ENCODE data around the gene RAD51D.
"Not testable (repeated sequence)": the region's sequence is repeated elsewhere in the genome, so short reads cannot be mapped to it uniquely, and the experiment has no call there.

The RAD51D gene

DNA sequence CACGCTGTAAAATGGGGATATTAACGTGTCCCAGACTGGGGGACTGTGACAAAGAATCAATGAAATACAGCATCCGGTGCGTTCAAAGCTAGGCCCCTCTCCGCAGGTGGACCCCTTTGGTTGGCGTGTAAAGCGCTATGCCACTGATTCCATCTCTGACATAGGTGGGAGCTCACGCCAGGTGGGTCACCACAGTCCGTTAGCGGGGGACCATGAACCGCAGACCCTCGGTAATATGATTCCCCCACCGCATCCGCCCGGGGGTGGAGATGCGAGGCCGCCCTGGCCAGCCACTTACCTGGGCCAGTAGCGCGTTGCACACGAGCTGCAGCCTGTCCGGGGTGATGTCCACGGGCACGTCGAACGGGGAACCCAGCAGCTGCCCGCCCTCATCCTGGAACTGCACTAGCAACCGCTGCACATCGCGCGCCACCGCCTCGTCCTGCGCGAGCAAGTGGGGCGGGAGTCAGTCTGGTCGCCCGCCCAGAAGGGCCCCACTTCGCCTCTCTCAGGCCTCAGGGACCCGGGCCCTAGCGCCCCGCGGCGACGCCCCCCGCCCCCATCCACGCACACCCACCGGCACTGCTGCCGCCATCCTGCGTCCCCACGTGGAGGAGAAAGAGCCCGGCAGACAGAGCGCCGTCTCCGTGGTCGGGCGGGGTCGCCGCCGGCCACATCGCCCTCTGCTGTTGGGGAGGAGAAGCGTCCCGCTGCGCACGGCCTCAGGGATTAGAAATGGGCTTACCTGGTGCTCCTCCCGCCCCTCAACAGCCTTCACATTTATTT is 22.2 kb upstream of the RAD51D start, which contains the start of gene NLE1:
Gene NLE1, minus strand, starts transcription at position 623 of the 786 bp plus-strand sequence. Its CDS starts 28 bp downstream, at position 595.
- peak; percentile 66 for DNase-seq

DNA sequence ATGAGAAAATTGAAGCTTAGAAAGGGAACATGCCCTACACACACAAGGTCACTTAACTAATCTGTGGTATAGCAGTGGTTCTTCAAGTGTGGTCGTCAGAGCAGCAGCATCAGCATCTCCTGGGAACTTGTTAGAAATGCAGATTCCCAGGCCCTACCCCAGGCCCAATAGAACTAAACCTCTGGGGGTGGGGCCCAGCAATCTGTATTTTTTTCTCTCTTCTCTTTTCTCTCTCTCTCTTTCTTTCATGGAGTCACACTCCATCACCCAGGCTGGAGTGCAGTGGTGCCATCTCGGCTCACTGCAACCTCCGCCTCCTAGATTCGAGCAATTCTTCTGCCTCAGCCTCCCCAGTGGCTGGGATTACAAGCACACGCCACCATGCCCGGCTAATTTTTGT is 18.6 kb upstream of the RAD51D start:
- DNase-seq = no peak

DNA sequence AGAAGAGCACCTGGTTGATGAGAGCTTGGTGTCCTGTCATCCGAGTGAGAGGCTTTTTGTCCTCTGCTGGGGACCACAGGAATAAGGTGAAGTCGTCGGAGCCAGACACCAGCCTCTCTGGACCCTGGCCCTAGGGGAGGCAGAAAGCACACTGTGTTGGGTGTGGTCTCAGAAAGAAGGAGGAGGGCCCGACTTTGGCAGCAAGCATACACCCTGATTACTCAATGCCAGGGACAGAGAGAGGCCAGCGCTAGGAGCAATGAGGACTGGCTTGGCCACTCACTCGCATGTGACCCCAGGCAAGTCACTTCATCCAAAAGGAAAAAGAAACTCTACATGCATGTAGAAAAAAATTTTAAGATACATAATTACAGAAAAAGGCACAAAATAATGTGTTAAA is 15.7 kb upstream of the RAD51D start:
- DNase-seq = no peak

DNA sequence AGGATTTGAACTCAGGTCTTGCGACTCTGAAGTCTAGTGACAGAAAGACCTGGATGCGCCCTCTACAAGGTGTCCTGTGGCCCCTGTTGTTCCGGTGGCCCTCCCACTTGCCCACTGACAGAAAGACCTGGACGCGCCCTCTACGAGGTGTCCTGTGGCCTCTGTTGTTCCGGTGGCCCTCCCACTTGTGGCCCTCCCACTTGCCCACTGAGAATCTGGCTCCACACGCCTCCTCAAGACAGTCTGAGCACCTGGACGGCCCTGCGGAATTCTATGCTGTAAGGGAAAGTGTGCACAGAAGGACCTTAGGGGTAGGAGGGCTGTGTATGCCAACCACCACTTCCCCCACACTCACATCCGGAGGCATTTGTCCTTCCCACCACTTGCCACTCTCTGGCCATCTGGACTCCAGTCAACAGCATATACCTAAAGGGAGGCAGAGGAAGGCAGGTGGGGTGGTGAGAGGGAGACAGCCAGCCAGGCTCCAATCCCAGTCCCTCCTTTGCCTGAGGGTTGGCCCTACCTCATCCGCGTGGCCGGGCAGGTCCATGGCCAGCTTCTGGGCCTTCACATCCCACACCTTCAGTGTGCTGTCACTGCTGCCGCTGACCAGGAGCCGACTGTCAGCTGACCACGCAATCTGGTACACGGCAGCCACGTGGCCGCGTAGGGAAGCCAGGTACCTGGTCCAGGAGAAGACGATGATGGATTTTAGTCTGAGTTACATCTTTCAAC is 13.3 kb upstream of the RAD51D start:
- DNase-seq = no peak

DNA sequence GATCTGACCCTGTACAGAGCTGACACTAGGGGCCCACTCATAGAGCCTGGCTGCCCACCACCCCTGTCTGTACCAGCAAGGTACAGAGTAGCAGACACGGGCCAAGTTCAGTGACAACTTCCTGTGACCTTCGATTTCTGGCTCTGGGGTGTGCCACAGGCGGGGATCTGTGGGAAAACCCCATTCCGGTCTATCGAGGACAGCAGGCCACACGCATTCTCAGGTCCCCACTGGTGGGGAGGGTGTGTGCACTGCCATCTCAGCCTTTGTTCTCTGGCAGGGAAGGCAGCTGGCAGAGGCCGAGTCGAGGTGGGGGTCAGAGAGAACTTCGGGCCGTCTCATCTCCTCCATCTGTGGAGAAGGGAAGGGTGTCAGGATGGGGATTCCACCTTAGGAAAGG is 12.4 kb upstream of the RAD51D start:
- no peak for DNase-seq

DNA sequence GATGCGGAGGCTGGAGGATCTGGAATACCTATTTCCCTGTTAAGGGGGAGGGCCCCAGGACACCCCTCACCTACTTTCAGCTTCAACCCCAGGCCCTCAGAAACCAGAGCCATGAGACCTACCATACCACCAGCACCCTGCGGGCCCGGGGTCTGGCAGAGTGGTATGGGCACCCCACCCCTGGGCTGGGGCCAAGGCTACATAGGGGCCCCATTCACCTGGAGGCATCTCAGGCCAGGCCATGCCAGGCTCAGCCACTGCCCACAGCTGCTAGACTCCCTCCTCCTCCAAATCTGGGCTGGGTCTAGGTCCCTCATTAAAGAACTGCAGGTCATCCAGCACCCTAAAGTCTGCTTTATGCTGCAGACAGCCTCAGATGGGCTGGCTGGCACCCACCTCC is 10.7 kb upstream of the RAD51D start:
- DNase-seq = no peak

DNA sequence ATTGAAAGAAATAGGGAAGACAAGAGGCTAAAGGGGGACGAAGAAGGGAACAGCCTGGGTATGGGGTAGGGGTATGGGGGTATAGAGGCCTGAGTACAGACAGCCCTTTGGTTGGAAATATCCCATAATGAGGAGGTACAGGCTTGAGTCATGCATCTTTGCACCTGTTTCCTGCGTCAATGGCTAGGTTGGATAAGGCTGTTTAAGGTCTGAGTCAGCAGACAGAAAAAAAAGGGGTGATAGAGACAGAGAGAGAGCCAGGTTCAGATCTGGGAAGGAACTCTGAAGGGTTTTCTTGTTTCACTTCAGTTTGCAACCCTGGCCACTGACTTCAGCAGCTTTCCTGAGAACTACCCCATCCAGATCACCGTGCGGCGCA is 10.3 kb upstream of the RAD51D start:
- no peak for DNase-seq

DNA sequence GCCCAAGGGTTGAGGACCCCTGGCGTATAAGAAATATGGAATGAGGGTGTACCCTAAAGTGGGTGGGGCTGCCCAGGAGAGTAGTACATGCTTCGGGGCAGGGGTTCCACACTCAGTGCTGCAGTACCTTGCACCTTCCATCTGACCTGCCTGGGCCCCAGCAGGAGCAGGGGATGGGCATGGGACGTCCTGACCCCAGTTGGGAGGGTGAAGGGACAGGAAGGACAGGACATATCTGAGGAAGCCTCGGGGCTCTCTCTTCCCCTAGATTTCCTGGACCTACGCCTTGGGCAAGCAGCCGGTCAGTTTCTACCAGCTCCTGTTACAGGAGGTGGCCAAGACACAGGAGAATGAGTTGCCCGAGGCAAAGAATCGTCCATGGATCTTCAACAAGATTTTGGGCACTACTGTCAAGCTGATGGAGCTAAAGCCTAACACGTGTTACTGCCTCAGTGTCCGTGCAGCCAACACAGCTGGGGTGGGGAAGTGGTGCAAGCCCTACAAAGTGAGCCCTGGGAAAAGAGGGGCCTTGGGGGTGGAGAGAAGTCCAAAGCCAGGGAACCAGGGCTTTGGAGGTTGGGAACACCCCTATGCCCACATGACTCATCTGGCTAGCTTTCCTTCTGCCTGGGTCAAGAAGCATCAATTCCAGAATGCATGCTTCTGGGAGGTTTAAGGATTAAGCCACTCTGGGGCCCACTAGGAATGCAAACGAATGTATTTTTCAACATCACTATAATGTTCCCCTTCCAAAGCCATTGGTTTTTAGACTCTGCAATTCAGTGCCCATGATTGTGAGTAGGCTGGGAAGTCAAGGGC is 9.7 kb upstream of the RAD51D start:
- DNase-seq = no peak

DNA sequence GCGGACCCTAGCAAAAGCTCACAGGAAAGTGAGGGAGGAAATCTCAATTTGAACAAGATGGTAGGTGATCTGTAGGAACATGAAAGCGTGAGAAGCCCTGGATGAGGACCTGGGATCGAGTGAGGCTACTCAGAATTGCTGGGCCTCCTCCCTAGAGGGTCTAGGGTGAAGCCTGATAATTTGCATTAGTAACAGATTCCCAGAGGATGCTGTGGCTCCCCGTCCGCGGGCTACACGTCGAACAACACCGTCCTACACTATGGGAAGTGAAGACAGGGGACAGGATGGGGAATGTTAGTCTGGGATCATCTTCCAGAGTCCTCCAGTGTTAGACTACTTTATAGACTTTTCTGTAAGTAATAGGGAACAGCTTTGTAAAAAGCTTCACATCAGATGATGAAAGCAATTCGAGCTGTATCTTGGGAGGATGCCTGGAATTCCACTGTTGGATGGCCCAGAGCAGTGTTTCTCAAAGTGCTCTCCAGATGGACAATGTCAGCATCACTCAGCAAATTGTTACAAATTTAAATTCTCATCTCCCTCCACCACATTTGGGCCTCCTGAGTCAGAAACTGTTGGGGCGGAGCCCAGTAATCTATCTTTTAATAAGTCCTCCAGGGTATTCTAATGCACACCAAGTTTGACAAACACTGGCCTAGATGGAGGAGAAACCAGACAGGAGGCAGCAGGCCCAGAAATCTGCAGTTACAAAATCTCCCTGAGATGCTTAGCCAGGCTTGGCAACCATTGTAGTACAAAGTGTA is 8.3 kb upstream of the RAD51D start:
- no peak for DNase-seq

DNA sequence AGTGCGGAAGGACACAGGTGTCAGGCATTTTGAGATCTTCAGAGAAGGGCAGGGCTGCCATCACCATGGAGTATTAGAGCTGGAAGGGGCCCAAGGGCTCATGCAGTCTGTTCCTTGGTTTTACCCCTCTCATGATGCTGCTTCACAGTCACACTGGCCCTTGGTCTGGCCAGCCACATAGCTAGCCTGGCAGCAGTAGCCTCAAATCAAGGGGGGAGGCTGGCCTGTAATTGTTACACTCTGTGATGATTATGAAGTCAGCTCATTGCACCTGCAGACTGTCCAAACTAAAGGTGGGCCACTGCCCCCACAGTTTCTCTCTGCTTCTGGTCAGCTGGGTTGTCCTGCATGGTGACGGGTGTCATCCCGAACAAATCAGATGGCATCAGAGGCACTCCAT is 1.7 kb upstream of the RAD51D start, which contains the start of gene FNDC8:
Gene FNDC8, plus strand, starts transcription at position 301 of the 400 bp plus-strand sequence. Its CDS starts 79 bp downstream, at position 380.
- no peak for DNase-seq

DNA sequence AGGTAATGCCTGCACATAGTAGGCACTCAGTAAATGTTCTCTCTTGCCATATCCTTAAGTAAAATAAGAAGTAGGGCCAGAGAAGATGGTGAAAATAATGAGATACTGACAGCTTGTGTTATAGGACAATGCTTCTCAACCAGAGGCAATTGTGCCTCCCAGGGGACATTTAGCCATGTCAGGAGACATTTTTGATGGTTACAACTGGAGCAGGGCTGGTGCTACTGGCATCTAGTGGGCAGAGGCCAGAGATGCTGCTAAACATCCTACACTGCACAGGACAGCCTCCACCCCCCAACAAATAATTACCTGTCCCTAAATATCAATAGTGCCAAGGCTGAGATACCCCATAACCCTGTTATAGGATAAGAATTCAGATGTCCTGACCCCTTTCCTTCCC is 1.7 kb downstream of the RAD51D start:
- DNase-seq = no peak

DNA sequence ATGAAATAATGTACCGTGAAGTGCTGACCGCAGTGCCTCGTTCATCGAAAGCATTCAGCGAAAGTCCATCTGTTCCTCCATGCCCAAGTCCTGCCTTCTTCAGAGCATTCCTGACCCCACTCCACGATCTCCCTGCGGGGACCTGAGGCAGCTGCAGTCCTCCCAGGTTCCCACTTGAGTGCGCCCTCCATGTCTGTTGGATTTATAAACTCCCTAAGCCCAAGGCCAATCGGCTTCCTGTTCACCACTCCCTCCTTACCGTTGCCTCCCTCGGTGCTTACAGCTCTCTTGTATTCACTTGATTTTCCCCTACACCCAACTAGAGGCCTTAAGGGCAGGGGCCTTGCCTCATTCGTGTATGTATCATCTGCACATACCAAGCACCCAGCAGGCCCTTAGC is 2.8 kb downstream of the RAD51D start:
- no peak for DNase-seq

DNA sequence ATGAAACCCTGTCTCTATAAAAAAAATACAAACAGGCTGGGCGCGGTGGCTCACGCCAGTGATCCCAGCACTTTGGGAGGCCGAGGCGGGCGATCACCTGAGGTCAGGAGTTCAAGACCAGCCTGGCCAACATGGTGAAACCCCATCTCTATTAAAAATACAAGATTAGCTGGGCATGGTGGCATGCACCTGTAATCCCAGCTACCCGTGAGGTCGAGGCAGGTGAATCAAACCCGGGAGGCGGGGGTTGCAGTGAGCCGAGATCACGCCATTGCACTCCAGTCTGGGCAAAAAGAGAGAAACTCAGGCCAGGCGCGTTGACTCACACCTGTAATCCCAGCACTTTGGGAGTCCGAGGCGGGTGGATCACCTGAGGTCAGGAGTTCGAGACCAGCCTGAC is 8.9 kb downstream of the RAD51D start:
- DNase-seq = not testable (repeated sequence)

DNA sequence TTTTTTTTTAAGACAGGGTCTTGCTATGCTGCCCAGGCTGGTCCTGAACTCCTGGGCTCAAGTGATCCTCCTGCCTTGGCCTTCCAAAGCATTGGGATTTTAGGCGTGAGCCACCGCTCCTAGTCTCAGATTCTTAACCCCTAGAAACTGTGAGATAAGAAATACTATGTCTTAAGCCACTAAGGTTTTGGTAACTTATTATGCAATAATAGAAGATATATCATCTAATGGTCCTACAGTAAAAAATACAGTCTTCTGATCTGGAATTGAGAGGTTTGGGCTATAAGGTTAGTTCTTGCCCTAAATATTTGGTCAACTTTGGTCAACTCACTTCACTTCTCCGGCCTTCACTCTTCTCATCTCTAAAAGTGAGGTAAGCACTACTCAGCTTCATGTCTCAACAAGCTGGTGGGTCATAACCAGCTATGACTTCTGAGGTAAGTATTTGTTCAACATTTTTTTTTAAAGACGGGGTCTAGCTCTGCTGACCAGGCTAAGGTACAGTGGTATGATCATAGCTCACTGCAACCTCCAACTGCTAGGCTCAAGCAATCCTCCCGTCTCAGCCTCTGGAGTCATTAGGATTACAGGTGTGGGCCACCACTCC is 14.7 kb downstream of the RAD51D start:
- DNase-seq = no peak

DNA sequence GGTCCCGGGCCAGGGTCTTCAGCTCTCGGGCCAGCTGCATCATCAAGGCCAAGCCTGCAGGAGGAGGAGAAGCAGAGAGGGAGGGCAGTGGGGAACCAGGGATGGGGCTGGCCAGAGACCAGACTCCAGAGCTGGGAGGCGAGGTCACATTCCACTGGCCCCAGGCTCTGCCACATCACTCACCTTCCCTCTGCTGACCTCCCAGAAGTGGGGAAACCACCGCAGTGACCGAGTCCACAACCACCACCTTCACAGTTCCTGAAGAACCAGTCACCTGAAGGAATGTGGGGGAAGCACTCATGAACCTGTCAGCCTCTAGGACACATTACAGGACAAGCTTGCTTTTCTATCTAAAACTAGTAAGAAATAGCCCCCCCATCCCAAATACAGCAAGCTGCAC is 16.4 kb downstream of the RAD51D start:
- DNase-seq = no peak

DNA sequence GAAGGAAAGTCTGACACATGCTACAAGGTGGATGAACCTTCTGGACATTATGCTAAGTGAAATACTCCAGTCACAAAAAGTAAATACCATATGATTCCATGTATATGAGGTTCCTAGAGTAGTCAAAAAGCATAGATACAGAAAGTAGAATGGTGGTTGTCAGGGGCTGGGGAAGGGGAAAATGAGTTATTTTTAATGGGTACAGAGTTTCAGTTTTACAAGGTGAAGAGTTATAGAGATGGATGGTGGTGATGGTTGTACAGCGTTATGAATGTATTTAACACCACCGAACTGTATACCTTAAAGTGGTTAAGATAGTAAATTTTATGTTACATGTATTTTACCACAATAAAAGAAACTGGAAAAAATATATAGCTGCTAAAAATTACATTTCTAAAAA is 17.9 kb downstream of the RAD51D start:
- DNase-seq = no peak

DNA sequence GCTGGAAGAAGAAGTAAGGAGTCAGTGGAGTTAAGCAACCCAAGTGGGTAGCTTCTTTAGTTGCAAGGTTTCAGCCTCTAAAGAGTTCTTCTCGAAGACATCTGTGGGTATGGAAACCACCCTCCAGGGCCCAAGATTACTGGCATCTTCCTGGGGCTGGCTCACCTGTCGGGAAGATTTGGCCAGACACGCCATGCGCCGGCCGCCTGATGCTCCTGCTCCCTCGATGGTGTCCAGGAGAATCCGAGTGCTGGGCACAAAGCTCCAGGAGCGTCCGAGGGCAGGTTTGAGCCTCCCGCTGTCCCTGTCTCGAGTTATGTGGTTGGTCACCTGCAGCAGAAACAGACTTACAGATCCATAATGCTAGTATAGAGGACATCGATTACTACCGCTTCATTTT is 18.6 kb downstream of the RAD51D start:
- DNase-seq = no peak

DNA sequence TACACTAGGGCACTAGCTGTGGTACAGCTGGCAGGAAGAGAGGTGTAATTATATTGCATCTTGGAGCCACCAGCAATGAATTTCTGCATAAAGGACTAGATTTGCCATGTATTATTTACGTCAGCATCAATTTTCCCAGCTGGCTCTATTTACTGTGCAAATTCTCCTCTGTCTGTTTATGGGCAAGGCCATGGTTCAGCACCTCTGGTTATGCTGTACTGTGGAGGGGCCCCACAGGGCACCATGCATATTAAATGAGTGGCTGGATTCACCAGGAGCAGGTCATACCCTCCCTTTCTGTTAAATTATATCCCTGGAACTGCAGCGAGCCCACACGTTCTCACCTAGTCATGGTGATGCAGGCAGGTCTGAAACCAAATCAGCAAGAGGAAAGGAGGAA is 19.8 kb downstream of the RAD51D start:
- DNase-seq = no peak

DNA sequence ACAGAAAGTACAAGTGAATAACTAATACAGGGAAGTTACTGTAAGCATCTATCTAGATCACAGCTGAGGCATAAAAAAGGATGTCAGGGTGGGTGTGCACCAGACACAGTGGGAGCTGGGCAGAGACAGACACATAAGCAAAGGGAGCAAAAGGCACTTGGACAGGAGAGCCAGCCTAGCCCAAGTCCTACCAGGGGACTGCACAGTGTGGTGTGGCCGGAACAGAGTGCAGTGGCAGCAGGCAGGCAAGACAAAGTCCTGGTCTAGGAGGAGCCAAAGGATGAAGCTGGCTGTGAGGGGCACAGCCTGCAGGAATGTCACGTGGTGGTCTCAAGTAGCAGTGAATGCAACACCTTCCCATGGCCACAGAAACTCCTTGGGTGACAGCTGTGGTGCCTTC is 21.9 kb downstream of the RAD51D start:
- DNase-seq = no peak

DNA sequence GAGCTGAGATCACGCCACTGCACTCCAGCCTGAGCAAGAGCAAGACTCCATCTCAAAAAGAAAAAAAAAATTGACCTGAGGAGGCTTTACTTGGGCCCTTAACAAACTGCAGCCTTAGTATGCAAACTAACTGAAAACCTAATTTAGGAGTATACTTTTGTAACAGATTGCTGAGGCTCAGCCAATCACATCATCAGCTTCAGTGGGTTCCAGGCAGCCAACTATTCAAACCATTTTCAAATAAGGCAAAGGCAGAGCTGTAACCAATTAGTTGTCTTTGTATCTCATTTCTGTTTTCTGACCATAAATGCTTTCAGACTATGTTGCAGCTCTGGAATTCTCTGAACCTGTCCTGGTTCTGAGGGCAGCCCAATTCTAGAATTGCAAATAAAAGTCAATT is 23.9 kb downstream of the RAD51D start:
- DNase-seq = no peak

DNA sequence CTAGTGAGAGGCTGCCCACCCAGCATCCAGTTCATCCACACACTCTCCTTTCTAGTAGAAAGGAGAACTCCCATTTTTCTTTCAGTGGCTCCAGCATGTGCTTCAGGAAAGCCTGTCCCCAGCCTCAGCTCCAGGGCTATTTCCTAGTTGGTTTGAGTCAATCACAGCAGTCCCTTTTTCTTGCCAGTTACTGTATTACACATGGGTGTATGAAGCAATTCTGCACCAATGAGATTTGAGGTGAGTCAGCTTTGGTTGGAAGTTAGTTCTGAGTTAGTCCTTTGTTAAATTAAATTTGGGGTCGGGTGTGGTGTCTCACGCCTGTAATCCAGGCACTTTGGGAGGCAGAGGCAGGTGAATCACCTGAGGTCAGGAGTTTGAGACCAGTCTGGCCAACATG is 24.8 kb downstream of the RAD51D start:
- DNase-seq = no peak

DNA sequence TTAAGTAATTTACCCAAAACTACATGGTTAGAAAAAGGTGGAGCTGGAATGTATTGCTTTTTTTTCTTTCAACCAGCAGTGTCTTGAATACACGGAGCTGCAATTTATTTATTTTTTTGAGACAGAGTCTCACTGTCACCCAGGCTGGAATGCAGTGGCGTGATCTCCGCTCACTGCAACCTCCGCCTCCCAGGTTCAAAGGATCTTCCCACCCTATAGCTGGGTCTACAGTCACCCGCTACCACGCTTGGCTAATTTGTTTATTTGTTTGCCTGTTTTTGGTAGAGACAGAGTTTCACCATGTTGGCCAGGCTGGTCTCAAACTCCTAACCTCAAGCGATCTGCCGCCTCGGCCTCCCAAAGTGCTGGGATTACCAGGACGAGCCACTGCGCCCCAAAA is 29.0 kb downstream of the RAD51D start:
- DNase-seq = not testable (repeated sequence)

All from activated gamma-delta T cell (primary cell).